ENCODE results near the gene ARRB1.
A peak's percentile ranks its signal among the peaks of the same experiment; 100 is the strongest.

ARRB1 gene

DNA sequence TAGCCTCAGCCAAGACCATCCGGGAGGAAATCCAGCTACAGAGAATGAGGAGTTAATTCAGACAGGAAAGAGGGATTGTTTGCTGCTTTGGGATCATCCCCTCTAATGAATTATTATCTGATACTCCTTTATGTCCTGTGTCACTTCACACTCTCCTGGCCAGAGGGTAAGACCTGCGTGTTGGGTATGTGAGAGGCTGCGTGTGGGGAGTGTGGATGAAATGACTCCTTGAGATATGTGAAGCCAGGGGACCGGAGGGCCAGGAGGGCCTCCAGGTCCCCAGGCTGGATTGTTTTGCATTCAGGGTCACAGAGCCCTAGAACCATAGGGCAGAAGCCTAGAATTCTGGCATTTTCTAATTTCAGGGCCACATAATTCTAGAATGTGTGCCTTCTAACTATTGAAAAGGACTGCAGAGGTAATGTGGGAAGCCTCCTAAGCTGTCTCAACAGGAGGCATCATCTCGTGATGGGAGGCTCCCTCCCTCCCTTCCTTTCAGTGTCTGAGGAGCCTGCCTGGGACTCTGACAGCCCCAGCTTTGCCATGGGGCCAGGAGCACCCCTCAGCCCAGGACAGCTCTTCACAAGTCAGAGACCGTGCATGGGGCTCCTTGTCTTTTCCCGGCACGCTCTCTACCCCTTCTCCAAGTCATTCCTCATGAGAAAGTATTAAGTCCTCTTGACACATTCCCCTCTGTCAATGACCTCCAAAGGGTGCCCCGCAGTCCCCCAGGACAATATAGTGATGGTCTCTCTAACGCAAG, 107.2 kb downstream of the ARRB1 start:
- DNase-seq, result no peak

DNA sequence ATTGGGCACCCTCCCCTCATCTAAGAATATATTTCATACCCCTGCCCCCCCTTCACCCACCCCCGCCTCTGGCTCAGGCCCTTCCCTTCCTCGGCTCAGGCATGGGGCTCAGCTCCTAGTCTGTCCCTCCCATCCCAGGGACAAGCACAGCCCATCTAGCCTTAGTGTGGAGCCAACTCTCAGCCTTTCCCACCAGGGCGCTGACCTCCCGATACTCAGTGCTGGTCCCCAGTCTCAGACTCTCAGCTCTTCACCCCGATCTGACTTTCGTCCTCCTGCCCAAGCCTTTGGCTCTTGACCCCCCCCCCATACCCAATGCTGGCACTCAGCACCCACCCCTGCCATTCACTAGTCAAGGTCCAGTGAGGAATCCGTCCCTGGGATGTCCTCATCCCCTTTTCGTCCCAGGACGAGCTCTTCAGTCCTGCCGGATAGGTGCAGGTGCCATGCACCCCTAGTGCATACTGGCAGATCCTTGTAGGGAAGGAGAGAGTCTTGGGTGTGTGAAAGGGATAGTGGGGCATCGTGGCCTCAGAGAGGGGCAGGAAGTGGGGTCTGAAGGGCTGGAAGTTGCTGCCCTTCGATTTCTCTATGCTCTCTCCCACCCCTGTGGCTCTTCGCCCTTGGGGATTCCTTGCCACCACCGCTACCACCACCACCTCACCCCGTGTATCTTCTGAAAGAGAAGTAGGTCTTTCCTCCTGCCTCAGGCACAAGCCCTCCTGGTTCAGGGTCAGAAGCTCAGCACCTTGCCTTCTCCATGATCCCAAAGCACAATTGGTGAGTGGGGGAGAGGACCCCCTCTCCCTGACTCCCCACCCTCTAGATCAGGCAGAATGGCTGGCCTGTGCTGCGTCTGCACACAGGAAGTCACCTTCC, 108.5 kb downstream of the ARRB1 start:
- no peak for DNase-seq

GRCh38 chr11:75241906-75242644, 109.4 kb downstream of the ARRB1 start:
- no peak for DNase-seq

- DNase-seq, result peak; percentile 95
These were observed 110.2 kb downstream of the ARRB1 start for GRCh38 chr11:75241036-75241905.

GRCh38 chr11:75240311-75241035, 111.0 kb downstream of the ARRB1 start, which contains the start of gene TPBGL:
TPBGL (plus strand) TSS chr11:75240774; CDS start chr11:75241050, 276 bp downstream.
- no peak for DNase-seq

DNA sequence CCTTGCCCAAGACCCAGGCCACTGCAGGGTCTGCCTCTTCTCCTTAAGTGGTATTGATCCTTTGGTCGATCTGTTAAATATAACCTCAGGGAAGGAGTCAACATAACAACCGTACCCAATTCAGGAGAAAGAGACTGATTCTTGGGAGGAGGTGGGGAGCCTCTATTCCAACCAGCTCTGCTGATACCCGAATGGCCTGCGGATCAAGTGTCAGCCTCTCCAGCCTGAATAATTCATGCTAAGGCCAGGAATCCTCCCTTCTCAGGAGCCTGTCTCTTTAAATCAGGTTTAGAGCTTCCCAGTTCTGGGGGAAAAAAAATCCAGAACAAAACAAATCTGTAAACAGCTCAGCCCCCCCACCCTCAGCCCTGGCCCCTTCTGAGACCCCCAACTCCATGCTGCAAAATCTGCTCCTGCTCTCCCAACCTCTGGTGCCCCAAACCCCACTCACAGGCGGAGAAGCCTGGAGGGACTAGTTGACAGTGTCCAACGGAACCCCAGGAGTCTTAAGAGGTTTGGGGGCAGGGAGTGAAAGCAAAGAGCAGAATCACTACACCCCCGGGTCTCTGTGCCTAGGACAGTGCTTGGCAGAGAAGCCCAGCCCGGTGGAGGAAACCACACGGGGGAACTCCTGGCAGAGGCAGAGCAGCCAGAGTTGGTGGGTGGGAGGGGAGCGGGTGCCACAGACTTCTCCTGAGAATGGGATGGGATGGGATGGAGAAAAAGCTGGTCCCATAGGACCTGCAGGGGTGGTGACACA, 111.8 kb downstream of the ARRB1 start:
- no peak for DNase-seq

DNA sequence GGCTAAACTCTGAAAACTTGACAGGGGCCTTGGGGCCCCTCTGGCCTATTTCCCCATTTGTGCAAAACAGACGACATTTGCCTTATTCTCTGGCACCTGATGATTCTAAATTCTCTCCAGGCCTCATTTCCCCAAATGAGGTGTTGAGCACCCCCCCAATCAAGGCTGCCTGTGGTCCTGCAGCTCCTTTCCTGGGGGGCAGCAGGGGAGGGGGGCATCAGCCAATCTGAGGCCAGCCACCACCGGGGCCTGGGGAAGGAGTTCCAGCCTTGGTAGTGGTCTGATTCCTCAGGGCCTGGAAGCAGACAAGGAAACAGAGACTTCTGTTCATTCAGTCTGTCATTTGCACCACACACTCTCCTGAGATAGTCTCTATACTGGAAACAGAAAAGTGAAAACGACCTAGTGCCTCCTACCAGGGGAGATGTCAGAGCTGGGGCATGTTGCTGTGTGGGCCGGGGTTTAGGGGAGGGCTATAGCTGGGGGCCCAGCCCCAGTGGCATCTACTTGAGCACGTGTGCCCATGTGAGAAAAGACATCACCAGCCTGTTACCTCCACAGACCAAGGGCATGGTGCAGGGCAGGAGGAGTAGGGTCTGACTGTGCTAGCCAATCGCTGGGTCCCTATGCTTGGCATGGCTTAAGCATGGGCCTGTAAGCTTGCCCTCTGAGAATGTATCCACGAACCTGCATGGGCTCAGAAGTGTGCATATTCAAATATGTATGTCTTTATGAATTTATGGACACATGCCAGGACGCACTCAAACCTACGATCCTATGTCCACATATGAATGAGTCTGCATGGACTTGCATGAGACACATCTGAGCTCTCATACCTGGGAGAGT, 112.6 kb downstream of the ARRB1 start:
- DNase-seq, result no peak

GRCh38 chr11:75237050-75237449, 114.4 kb downstream of the ARRB1 start:
- no peak for DNase-seq

DNA sequence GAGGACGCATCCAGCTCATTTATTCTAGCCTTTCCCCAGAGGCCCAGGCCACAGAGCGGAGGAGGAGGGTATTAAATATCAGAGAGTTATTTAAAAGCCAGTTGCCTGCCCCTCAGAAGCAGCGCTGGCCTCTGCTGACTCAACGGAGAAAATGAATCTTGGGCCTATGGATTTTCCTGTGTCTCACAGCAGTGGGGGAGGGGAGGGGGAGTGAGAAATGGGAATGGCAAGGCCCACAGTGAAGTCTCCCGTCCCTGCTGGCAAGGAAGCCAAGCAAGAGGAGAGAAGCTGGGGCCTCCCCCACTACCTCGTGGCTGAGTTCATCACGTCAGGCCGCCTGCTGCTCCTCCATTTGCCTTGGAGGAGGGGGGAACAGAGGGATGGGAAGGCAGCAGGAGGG, 115.4 kb downstream of the ARRB1 start:
- DNase-seq, result no peak

- DNase-seq, result peak; percentile 78
These were observed 117.7 kb downstream of the ARRB1 start for GRCh38 chr11:75233754-75234172.

GRCh38 chr11:75230621-75231020, 120.8 kb downstream of the ARRB1 start:
- no peak for DNase-seq

- no peak for DNase-seq
These were observed 122.0 kb downstream of the ARRB1 start for GRCh38 chr11:75229466-75229865.

GRCh38 chr11:75225794-75226193, 125.7 kb downstream of the ARRB1 start:
- DNase-seq, result no peak

- no peak for DNase-seq
These were observed 127.4 kb downstream of the ARRB1 start for GRCh38 chr11:75223954-75224643.

- DNase-seq, result no peak
These were observed 131.6 kb downstream of the ARRB1 start for GRCh38 chr11:75219869-75220268.

DNA sequence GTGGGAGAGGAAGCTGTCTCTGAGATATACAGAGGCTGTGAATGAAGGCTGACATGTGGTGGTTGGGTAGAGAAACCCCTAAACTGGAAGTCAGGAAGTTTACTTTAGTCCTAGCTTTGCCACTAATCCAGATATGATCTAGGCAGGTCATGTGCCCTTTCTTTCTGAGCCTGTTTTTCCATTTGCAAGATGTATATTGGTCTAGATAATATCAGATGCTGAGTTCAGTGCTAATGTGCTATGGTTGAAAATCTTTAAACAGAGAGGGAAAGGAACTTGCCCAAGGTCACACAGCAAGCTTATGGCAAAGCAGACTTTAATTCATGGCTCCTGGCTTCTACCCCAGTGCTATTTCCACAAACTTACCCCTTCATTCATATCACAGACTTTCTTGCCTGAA, 136.6 kb downstream of the ARRB1 start:
- no peak for DNase-seq

- DNase-seq, result peak; percentile 93
These were observed 137.0 kb downstream of the ARRB1 start for GRCh38 chr11:75214411-75214821.
